ENCODE measurements around the gene OBSCN.

The OBSCN gene

DNA sequence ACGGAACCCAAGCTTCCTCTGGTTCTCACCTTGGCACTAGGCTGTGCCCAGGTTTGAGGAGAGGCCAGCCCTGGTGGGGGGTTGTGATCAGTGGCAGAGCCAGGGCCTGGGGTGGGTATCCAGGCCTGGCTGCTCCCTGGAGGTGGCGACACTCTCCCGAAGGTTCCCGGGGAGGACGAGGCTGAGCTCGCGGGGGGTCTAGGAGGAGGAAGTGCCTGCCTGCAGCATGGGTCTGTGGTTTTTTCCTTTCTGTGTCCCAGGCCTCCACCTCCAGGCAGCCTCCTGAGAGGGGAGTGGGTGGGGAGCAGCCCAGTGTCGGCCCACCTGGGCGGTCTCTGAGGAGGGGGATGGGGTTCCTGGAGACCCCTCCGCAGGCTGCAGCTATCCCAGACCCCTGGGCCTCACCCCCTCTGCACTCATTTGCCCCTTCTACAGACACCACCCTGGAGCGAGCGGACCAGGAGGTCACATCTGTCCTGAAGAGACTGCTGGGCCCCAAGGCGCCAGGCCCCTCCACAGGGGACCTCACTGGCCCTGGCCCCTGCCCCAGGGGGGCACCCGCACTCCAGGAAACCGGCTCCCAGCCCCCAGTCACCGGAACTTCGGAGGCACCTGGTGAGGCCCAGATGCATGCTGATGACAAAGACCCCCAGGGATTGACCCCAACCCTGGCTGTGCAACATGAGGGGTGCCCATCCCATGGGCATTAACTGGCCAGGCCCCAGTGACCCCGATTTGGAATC lies 154.5 kb downstream of the OBSCN start:
- no peak for DNase-seq

DNA sequence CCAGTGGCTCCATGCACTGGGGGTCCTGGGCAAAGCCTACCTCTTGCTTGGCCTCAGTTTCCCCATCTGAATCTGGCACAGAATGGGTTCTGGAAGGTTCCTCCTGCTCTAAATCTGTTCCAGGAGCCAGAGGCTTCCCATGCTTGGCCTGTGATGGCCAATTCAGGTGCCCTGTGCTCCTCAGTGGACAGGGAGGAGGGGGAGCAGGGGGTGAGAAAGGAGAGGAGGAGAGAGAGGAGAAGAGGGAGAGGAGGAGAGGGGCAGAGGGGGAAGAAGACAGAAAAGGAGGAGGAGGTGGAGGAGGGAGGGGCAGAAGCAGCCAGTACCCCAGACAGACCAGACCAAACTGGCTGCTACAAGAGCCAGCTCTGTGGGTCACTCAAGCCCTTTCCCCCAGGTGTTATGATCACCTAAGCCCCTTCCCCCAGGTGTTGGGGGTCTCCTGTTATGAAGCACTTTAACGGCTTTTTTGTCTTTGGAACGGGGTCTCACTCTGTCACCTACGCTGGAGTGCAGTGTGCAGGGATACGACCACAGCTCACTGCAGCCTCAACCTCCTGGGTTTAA lies 155.1 kb downstream of the OBSCN start:
- no peak for DNase-seq

DNA sequence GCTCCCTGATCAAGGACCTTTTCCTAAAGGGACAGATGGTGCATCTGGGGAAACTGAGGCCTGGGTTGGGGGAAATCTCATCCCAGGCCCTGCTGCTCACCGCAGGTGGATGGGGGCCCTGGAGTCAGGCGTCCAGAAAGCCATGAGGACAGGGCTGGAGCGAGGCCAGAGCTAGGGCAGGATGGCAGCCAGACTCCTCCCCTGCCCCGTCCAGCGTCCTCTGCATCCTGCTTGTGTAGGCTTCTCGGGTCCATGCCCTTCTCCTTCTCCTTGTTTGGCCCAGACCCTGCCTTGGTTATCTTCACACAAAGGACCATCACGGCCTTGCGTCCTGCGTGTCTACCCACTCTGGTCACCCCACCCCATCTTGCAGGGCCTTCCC lies 155.8 kb downstream of the OBSCN start:
- no peak for DNase-seq

DNA sequence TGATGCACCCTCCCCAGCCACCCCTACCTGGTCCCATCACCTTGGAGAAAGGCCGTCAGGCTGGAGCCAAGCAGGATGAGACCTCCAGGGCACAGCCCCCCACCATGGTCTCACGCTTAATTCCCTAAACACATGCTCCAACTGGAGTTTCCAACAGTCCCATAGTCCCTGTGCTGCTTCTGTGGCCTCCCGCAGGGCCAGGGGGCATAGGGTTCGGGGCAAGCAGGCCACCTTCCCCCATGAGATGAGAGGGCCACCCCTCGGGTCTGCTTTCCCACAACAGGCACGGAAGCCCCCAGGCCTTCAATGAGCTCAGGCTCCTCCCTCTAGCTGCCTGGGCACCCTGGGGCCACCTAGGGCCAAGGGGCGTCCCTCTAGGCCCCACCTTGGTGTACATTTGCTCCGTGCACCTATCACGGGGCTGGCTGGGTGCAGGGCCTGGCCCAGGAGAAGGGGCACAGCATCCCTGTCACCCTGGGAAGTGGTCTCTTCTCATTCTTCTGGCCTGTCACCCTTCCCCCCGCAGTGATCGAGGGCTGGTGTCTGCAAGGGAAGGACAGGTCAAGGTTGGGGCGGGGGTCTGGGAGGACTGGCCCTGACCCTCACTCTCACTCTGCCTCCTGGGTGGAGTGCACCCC lies 156.3 kb downstream of the OBSCN start:
- no peak for DNase-seq

DNA sequence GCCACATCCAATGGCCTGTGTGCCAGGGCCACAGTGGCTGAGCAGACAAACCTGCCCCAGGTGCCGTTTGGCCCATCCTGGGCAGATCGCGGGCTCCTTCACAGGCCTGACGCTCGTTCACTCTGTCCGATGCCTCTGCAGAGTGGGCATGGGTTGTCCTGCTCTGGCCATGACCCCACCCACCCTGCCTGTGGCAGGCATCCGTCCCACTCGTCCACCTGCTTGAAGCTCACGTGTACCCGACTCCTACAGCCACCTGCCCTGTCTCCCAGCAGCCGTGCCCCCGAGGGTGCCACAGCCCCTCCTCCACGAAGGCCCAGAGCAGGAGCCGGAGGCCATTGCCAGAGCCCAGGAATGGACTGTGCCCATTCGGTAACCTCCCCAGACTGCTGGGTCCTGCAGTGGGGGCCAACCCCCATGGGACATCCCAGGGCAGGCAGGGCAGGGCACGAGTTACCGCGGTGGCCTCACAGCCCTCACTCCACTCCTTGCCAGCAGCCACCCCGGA lies 156.9 kb downstream of the OBSCN start:
- DNase-seq, result no peak

DNA sequence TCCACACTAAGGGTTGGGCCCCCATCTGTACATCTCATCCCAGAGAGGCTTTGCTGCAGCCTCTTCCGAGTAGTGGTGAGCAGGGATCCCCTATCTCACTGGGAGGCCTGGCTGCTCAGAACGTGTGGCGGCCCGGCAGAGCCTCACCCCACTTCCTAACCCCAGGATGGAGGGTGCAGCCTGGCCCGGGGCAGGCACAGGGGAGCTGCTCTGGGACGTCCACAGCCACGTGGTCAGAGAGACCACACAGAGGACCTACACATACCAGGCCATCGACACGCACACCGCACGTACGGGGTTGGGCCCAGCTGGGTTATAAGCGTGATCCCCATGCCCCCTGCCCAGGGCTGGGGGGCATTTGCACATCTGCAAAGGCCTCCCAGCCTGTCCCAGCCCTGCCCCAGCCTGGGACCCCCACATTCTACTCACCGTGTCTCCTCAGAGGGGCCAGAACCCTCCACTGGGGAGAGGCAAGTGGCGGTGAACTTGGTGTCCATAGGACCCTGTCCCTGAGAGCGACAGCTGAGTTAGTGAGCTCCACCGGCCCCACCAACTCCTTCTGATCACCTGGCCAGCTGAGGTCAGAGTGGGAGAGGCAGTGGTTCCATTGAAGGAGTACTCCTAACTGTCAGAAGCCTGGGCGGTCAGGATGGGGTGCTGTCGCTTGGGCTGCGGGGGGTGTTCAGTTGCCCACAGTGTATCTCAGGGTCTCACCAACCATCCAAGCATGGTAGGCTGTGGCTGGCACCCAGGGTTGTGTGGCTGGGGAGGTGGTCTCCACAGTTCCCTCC lies 157.6 kb downstream of the OBSCN start:
- no peak for DNase-seq

DNA sequence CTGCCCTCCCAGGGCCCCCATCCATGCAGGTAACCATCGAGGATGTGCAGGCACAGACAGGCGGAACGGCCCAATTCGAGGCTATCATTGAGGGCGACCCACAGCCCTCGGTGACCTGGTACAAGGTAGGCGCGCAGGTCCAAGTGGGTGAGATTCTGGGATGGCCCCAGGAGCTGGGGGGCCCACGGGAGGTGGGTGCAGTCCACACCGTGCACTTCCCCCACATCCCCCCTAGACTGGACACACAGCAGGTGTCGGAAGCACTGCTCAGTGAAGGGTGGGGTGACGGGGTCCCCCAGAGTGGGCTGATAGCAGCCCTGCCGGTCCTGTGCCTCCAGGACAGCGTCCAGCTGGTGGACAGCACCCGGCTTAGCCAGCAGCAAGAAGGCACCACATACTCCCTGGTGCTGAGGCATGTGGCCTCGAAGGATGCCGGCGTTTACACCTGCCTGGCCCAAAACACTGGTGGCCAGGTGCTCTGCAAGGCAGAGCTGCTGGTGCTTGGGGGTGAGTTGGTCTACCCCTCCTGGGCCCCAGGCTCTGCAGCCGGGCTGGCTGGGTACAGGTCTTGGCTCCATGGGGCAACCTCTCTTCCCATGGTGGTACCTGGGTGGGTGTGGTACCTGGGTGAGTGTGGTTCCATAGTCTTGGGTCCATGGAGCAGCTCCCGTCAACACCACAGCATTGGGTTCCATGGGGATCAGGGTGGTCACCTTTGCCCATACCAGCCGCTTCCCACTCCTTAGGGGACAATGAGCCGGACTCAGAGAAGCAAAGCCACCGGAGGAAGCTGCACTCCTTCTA lies 158.4 kb downstream of the OBSCN start:
- DNase-seq, result no peak

DNA sequence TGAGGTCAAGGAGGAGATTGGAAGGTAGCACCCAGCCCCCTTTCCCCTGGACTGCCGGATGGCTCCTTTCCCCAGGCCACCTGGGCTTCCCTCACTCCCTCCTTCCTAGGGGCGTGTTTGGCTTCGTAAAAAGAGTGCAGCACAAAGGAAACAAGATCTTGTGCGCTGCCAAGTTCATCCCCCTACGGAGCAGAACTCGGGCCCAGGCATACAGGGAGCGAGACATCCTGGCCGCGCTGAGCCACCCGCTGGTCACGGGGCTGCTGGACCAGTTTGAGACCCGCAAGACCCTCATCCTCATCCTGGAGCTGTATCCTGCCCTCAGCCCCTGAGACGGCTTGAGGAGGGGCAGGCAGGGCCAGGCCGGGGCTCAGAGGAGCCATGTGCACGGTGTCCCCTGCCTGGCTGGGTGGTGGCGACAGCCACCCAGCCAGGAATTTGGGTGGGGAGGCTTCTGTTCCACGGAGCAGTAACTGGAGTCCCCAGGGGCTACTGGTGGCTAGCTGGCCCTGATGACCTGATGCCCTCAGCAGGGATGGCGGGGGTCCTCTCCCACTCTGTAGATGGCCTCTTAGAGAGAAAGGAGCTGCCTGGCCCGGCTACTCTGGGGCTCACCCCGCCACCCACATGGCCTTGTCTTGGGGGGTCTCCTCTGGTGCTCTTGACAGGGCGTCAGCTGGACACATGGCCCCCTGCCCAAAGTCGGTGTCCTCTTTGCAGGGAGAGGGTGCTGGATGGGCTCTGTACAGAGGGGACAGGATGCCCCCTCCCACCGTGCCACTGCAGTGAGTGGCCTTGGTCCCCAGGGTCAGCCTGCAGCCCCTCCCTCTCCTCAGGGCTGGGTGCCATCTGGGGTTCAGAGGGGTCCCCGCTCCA lies 159.3 kb downstream of the OBSCN start:
- DNase-seq, result no peak

DNA sequence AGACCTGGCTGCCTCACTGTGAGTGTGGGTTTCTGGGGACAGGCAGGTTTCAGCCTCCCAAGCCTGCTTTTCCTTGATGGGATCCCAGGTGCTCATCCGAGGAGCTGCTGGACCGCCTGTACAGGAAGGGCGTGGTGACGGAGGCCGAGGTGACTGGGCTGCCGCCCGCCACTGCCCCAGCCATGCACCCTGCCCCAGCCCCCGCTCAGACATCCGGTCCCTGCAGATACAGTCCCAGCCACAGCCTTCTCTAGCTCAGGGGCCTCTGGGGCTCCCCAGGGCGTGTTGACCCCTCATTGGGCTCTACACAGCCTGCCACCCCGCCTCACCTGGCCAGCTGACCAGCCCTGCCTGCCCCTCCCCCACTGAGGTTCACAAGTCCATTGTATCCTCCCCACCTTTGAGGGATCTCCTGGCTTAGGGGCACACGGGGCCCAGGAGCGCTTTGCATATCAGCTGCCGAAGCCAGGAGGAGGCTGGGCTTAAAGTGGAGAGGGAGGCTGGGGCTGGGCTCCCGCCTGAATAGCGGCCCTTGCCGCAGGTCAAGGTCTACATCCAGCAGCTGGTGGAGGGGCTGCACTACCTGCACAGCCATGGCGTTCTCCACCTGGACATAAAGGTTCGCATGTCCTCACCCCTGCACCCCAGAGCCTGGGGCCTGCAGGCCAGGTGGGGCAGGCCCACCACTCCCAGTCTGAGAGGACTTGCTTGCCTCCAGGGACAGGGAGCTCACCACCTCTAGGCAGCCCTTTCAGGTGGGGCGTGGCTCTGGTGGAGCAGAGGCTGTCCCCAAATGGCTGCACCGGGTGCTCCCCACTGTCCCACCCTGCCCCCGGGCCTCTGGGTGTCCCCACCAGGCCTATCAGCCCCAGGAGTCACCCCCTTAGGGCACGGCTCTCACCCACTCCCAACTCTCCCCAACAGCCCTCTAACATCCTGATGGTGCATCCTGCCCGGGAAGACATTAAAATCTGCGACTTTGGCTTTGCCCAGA lies 160.3 kb downstream of the OBSCN start:
- no peak for DNase-seq

DNA sequence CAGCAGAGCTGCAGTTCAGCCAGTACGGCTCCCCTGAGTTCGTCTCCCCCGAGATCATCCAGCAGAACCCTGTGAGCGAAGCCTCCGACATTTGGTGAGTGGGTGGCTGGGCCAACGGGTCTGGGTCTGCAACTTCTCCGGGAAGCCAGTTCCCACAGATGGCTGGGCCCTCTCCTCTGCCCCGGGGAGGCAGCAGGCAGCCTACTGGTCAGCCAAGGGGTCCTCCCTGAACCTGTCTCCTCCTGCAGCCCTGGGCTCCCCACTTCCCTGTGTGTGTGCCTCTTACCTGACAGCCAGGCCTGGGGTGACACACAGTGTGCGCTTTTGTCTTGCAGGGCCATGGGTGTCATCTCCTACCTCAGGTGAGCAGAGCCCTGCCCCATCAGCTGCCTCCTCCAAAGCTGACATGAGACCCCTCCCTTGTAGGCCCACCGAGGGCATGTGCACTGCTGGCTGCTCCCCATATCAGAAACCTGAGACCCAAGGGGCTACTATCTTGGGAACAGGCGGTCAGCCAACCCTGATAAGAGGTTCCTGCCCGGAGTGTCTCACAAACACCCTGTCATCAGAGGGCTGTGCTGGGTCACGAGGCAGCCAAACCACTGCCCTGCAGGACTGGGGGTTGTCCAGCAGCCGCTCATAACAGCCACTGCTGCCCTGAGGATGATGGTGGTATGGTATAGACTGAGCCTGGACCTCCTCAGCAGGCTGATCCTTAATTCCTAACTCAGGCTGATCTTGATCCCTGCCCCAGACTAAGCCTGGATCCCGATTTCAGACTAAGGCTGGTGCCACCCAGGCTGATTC lies 161.2 kb downstream of the OBSCN start:
- DNase-seq, result no peak

DNA sequence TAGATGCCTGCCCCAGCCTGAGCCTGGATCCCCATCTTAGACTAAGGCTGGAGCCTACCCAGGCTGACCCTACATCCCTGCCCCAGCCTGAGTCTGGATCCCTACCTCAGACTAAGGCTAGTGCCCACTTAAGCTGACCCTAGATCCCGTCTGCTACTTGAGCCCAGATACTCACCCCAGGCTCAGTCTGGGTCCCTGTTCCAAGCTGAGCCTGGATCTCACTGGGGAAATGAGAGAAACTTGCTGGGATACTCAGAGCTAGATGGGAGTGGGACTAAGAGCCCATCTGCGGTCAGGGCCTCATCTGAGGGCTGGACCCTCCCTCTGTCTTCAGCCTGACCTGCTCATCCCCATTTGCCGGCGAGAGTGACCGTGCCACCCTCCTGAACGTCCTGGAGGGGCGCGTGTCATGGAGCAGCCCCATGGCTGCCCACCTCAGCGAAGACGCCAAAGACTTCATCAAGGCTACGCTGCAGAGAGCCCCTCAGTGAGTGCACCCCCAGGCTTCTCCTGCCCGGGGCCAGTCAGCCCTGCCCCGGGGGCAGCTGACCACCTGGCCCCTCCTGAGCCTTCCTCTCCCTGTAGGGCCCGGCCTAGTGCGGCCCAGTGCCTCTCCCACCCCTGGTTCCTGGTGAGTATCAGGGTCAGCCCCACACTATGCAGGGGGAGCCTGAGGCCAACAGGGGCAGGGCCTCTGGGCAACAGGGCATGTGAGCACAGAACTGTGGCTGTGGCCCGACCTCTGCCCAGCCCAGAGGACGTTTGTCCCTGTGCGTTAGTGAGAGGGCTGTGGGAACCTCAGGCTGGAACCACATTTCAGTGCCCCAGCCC lies 162.0 kb downstream of the OBSCN start:
- DNase-seq, result no peak

DNA sequence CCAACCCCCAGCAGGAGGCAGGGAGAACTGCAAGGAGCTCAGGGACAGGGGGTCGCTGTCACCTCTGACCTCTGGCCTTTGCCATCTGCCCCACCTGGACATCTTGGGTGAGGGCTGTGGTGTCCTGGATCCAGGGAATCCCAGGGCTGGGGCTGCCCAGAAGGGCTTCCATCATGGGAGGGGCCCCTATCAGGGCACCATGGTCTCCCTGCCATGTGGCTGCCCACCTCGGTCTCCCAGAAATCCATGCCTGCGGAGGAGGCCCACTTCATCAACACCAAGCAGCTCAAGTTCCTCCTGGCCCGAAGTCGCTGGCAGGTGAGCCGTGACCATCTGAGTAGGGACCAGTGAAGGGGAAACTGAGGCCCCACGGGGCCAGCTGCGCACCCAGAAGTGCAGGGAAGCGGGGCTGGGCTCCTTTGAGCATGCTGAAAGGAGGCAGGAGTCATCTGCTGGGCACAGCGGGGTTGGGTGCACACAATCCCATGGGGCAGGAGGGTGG lies 162.6 kb downstream of the OBSCN start:
- no peak for DNase-seq

DNA sequence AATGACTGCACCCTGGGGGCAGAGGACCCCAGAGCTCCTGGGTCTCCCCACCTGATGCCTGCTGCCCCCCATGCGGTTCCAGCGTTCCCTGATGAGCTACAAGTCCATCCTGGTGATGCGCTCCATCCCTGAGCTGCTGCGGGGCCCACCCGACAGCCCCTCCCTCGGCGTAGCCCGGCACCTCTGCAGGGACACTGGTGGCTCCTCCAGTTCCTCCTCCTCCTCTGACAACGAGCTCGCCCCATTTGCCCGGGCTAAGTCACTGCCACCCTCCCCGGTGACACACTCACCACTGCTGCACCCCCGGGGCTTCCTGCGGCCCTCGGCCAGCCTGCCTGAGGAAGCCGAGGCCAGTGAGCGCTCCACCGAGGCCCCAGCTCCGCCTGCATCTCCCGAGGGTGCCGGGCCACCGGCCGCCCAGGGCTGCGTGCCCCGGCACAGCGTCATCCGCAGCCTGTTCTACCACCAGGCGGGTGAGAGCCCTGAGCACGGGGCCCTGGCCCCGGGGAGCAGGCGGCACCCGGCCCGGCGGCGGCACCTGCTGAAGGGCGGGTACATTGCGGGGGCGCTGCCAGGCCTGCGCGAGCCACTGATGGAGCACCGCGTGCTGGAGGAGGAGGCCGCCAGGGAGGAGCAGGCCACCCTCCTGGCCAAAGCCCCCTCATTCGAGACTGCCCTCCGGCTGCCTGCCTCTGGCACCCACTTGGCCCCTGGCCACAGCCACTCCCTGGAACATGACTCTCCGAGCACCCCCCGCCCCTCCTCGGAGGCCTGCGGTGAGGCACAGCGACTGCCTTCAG lies 163.3 kb downstream of the OBSCN start:
- DNase-seq, result no peak

DNA sequence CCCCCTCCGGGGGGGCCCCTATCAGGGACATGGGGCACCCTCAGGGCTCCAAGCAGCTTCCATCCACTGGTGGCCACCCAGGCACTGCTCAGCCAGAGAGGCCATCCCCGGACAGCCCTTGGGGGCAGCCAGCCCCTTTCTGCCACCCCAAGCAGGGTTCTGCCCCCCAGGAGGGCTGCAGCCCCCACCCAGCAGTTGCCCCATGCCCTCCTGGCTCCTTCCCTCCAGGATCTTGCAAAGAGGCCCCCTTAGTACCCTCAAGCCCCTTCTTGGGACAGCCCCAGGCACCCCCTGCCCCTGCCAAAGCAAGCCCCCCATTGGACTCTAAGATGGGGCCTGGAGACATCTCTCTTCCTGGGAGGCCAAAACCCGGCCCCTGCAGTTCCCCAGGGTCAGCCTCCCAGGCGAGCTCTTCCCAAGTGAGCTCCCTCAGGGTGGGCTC lies 163.9 kb downstream of the OBSCN start:
- DNase-seq, result no peak

DNA sequence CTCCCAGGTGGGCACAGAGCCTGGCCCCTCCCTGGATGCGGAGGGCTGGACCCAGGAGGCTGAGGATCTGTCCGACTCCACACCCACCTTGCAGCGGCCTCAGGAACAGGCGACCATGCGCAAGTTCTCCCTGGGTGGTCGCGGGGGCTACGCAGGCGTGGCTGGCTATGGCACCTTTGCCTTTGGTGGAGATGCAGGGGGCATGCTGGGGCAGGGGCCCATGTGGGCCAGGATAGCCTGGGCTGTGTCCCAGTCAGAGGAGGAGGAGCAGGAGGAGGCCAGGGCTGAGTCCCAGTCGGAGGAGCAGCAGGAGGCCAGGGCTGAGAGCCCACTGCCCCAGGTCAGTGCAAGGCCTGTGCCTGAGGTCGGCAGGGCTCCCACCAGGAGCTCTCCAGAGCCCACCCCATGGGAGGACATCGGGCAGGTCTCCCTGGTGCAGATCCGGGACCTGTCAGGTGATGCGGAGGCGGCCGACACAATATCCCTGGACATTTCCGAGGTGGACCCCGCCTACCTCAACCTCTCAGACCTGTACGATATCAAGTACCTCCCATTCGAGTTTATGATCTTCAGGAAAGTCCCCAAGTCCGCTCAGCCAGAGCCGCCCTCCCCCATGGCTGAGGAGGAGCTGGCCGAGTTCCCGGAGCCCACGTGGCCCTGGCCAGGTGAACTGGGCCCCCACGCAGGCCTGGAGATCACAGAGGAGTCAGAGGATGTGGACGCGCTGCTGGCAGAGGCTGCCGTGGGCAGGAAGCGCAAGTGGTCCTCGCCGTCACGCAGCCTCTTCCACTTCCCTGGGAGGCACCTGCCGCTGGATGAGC lies 164.5 kb downstream of the OBSCN start:
- DNase-seq, result no peak

DNA sequence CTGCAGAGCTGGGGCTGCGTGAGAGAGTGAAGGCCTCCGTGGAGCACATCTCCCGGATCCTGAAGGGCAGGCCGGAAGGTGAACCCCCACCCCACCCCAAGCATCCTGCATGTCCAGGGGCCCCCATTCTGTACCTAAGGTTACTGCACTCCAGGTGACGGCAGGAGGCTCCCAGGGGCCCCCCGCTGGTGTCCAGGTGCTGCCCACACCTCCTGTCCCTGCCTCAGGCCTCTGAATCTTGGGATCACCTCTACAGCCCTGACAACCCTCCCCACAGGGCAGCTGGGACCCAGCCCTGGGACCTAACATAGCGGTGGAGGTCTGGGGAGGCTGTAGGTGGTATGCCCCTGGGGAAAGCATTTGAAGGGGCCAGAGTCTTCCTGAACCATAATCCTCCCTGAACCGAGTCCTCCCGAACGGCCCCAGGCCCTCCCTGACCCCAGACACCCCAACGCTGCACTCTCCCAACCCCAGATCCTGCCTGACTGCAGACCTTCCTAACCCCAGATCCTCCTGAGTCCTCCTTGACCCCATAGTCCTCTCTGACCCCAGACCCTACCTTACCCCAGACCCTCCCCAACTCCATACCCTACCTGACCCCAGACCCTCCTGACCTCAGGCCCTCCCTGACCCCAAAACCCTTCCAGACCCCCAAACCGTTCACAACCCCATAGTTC lies 165.3 kb downstream of the OBSCN start:
- no peak for DNase-seq
